Epithelial cell of esophagus (primary cell): ENCODE measurements around the gene KIF6.
A peak's percentile ranks its signal among the peaks of the same experiment; 100 is the strongest.

Experiments
- DNase-seq: peaks from one replicate; pipeline ENCODE4 v3.0.0; 2010; ENCODE audit warnings: low read depth
- H3K4me3 ChIP-seq: 2 replicates; pipeline ENCODE4 v1.5.1; 2011; ENCODE audit warnings: mild to moderate bottlenecking, low read length, control low read depth
- TF ChIP-seq, protein P1 (sequence below): IDR thresholded peaks from 2 replicates; pipeline ENCODE4 v1.5.1; 2011; ENCODE audit warnings: low read depth, mild to moderate bottlenecking, low read length, control low read depth, inconsistent platforms; ENCODE audit not compliant: insufficient read depth; ENCODE audit errors: missing control alignments

Gene KIF6

DNA sequence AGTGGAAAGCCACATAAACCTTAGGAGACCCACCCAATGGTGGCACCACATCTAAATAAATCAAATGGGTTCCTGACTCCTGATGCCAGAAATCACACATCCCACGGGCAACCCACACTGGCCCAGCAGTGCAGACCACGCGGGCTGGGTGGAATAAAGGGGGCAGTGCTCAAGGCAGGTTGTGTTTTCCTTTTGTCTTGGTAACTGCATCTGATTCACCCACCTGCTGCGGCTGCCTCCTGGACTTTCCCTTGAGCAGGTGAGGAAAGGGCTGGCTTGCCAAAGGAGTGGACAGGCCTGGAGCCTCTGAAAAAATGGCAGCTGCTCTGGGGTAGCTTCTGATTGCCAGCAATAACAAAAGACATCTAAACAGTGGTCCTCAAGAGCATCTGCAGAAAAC is 283.2 kb downstream of the KIF6 start:
- H3K4me3 ChIP-seq = no peak overlapping the region
- TF ChIP-seq, protein P1, sequence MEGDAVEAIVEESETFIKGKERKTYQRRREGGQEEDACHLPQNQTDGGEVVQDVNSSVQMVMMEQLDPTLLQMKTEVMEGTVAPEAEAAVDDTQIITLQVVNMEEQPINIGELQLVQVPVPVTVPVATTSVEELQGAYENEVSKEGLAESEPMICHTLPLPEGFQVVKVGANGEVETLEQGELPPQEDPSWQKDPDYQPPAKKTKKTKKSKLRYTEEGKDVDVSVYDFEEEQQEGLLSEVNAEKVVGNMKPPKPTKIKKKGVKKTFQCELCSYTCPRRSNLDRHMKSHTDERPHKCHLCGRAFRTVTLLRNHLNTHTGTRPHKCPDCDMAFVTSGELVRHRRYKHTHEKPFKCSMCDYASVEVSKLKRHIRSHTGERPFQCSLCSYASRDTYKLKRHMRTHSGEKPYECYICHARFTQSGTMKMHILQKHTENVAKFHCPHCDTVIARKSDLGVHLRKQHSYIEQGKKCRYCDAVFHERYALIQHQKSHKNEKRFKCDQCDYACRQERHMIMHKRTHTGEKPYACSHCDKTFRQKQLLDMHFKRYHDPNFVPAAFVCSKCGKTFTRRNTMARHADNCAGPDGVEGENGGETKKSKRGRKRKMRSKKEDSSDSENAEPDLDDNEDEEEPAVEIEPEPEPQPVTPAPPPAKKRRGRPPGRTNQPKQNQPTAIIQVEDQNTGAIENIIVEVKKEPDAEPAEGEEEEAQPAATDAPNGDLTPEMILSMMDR = no peak
- no peak for DNase-seq

DNA sequence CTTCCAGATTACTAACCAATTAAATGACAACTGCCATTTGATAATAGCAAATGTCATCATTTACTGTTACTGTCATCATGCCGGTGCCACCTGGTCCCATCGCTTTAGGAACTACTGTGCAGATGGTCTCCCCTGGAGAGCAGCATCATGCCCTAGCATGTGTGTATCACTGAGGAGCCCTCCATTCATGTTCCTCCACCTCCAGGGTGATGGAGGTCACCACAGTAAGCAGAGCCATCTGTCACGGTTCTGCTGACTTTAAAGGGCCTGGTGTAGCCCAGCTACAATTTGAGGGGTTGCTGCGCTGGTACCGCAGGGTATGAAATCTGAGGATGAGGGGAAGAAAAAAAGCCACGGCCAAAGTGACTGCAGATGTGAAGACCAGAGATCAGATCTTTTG is 283.9 kb downstream of the KIF6 start:
- H3K4me3 ChIP-seq = no peak overlapping the region
- TF ChIP-seq, protein P1 = no peak
- DNase-seq = no peak

GRCh38 chr6:39440039-39440426 is 285.2 kb downstream of the KIF6 start:
- H3K4me3 ChIP-seq = no peak overlapping the region
- TF ChIP-seq, protein P1 = no peak
- DNase-seq = peak; percentile 25

GRCh38 chr6:39439342-39440038 is 285.7 kb downstream of the KIF6 start:
- no peak for DNase-seq
- no peak overlapping the region for H3K4me3 ChIP-seq
- TF ChIP-seq, protein P1 = no peak

DNA sequence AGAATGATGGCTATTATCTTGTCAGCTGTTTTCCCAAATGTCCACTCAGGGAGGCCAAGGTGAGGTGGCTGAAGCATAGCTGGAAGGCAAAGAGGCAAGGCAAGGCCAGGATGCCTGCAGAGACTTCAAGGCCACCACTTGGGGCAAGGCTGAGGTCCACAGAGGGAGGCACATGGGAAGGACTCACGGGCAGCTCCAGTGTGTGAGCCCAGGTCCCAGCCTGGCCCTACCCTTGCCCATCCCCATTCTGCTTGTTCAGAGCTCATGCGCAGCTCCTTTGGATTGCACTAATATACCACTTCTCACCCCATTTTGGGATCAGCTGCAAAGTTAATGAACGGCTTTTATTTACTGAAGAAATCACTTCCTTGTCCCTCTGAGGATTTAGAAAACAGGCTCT is 291.6 kb downstream of the KIF6 start:
- no peak for DNase-seq
- TF ChIP-seq, protein P1 = no peak
- H3K4me3 ChIP-seq = no peak overlapping the region

DNA sequence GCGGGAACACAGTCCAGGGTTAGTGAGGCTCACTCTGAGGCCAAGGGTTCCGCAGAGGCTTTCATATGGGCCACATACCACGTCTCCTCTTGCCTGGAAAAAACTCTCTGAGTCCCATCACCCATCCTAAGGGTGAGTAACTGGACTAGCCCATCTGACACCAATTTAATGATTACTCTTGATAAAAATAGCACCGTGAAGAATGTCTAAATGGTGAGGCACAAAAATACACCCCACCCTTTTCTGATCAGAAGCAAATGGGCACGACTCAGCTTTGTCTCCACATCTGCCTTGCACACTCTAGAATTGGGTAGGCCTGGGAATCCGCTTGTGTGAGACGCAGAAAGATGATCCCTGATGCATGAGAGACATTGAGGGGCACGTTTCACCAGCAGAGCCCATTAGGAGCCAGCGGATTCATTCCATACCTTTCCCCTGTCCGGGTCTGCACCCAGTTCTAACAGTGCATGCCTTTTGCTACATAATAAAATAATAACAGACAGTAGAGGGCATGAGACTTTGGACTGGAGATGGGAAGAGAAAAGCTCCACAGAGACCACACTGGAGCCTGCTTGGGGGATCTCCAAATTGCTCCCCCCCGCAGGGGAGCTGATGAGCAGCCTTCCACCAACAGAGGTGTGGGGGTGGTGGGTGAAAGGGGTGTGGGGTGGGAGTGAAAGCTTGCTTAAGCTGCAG is 292.7 kb downstream of the KIF6 start:
- no peak for DNase-seq
- no peak overlapping the region for H3K4me3 ChIP-seq
- TF ChIP-seq, protein P1 = no peak

- DNase-seq = peak; percentile 28
- TF ChIP-seq, protein P1 = no peak
- H3K4me3 ChIP-seq = no peak overlapping the region
Measured at GRCh38 chr6:39430871-39431523, 294.2 kb downstream of the KIF6 start.
